GM12873 (cell line): ENCODE results near the gene TSR3.

Experiments used
- TF ChIP-seq, protein P1 (sequence below): IDR thresholded peaks from 2 replicates; pipeline ENCODE4 v1.5.1; 2012; ENCODE audit warnings: low read depth, mild to moderate bottlenecking, moderate library complexity, low read length, control low read depth; ENCODE audit not compliant: insufficient read depth; ENCODE audit errors: missing control alignments

Gene TSR3

GRCh38 chr16:1381612-1382406 is 30.1 kb upstream of the TSR3 start:
- TF ChIP-seq, protein P1, sequence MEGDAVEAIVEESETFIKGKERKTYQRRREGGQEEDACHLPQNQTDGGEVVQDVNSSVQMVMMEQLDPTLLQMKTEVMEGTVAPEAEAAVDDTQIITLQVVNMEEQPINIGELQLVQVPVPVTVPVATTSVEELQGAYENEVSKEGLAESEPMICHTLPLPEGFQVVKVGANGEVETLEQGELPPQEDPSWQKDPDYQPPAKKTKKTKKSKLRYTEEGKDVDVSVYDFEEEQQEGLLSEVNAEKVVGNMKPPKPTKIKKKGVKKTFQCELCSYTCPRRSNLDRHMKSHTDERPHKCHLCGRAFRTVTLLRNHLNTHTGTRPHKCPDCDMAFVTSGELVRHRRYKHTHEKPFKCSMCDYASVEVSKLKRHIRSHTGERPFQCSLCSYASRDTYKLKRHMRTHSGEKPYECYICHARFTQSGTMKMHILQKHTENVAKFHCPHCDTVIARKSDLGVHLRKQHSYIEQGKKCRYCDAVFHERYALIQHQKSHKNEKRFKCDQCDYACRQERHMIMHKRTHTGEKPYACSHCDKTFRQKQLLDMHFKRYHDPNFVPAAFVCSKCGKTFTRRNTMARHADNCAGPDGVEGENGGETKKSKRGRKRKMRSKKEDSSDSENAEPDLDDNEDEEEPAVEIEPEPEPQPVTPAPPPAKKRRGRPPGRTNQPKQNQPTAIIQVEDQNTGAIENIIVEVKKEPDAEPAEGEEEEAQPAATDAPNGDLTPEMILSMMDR = no peak

DNA sequence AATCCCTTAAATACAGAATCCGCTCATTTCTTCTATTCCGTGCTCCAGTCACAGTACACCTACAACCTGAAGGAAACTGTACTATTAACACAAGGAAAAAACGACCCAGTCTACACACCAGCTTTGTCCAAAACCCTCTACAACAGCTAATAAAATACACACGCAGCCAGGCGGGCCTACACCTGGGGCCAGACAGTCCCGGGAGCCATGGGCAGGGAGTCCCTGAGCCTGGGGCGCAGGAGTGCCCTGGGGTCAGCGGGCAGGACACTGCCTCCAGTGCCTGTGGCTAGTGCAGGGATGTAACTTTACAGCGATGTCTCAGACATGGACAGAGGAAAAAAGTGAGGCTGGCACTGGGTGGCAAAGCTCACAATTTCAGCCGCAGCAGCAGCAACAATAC is 28.5 kb upstream of the TSR3 start:
- TF ChIP-seq, protein P1 = no peak

DNA sequence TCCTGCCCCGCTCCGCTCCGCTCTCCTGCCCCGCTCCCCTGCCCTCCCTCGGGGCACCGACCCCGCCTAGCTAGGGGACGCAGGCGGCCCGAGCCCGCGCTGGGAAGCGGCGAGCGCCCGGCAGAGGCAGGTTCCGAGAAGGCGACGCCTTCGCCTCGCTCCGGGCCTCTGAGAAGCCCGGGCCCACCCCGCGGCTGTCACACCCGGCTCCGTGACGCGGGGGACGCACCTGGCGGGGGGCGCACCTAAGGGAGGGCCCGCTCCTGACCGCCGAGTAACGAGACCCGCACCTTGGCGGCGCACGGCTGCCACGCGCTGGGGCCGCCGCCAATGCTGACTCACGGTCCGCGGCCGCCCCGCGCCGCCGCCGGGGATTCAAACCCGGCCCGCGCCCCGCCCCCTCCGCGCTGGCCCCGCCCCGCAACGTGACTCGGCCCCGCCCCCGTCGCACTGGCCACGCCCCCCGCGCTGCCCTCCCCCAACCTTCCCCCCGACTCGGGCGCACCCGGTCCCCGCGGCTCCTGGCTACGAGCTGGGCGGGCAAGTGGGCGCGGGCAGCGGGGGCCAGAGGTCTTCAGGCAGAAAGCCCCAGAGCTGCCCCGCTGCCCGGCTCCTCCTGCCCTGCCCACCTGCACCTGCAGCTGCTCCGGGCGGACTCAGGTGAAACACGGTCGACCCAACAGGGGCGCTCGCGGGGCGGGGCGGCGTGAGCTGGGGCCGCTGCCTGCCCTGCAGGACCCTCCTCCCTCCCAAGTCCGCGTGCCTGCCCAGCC is 27.8 kb upstream of the TSR3 start:
- TF ChIP-seq, protein P1 = no peak

DNA sequence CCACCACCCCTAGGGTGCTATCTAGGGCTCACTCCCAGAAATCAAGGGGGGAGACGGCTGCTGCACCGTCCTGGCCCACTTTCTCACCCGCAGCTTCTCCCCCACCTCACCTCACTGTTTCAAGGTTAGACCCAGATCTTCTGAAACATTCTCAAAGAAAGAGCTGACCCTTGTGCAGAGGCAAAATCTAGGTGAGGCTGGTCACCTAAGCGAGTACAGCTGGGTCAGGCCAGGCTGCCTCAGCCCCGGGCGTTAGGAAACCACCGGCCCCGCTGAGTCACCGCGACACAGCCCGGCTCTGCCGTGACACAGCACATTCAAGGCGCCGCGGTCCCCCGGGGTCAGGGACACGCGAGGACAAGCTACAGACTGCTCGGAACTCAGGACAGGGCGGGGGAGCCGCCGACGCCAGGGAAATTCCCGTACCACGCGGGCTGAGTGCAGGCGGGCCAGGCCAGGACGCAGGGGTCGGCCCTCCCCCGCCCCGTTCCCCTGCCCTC is 27.2 kb upstream of the TSR3 start:
- TF ChIP-seq, protein P1 = no peak

DNA sequence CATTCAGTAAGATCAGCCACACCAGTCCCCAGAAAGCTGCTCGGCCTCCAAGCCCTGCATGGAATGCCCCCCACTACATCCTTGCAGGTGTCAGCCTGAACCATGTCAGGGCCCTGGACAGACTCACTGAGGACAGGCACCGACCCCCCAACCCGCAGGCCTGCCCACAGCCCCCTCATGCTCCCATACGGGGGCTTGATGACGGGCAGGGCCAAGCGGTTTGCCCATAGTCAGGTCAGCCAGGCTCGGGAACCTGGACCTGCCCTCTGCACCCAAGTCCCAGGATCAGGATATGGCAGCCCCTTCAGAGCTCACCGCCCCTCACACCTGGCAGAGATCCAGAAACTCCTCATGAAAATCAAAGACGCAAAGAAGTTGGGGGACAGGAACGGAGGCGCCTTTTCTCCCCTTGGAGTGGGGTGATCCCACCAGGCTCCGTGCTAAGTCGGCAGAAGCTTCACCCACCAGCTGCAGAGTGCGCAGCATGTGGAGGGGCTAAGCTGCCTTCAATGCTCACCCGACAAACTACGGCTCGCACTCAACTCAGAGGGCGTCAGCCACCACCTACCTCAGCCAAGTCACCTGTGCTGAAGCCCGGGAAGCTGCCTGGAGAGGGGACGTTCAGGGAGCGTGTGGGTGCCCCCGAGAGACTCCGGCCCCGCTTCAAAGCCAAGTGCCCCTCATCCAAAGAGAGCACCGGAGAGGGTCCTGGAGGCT is 26.6 kb upstream of the TSR3 start:
- TF ChIP-seq, protein P1 = no peak

DNA sequence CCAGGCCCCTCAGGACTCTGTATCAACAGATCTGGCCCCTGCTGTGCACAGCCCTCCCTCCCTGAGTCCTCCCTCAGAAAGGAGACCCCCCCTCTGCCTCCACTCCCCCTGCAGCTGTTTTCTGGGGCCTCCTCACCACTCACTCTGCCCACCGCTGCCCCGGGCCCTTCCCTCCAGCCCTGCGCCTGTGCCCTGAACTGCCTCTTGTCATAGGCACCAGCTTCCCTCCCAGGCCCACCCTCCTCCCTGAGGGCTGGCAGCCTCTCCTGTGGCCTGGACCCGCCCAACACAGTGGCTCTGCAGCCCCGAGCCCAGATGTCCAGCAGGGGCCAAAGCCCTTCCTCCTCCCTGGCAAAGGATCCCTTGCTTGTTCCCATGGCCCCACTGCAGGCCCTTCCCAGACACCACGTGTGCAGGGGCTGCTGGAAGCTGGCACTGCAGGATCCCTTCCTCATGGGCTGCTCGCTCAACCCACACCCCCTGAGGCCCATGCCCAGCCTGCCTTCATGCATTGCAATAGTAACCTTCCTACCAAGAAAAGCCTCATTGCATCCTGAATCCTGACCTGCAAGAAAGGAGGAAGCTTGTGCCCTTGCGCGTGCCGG is 25.8 kb upstream of the TSR3 start:
- TF ChIP-seq, protein P1 = no peak
